Liver (tissue), 9 donors: Measurements from ENCODE around the gene HSP90AA1. TPM values are rescaled to one million over a fixed set of nuclear protein-coding genes. Genes with fewer than 3 reads are reported as not detected.

Experiments
- DNase-seq: peaks from one replicate; pipeline ENCODE4 v3.0.0-alpha.2; 2017; ENCODE audit warnings: low spot score
- H3K27ac ChIP-seq, 2 donors: one replicate each; pipeline ENCODE4 v1.7.0; 2013; ENCODE audit warnings: inconsistent platforms in 2 of 2, low read length in 2 of 2, control low read depth in 1 of 2, low read depth in 1 of 2, mild to moderate bottlenecking in 1 of 2
- H3K27me3 ChIP-seq, 4 donors: one replicate each; pipeline versions ENCODE4 v1.6.1 to v1.7.0; 2013; ENCODE audit warnings: low read length in 3 of 4, inconsistent platforms in 1 of 4, mild to moderate bottlenecking in 1 of 4, moderate library complexity in 1 of 4; ENCODE audit not compliant: control insufficient read depth in 4 of 4, insufficient read depth in 4 of 4
- H3K36me3 ChIP-seq, 4 donors: one replicate each; pipeline versions ENCODE4 v1.6.1 to v1.7.0; 2013; ENCODE audit warnings: low read length in 3 of 4, mild to moderate bottlenecking in 3 of 4, low read depth in 1 of 4, moderate library complexity in 1 of 4; ENCODE audit not compliant: control insufficient read depth in 4 of 4, insufficient read depth in 3 of 4
- H3K4me1 ChIP-seq, 4 donors: one replicate each; pipeline versions ENCODE4 v1.6.1 to v1.7.0; 2013; ENCODE audit warnings: low read length in 3 of 4, mild to moderate bottlenecking in 3 of 4, moderate library complexity in 1 of 4; ENCODE audit not compliant: control insufficient read depth in 4 of 4, insufficient read depth in 4 of 4
- H3K4me3 ChIP-seq, 3 donors: one replicate each; pipeline versions ENCODE4 v1.6.1 to v1.7.0; 2013; ENCODE audit warnings: low read length in 3 of 3, control low read depth in 1 of 3, low read depth in 1 of 3, mild to moderate bottlenecking in 1 of 3
- H3K9ac ChIP-seq, 2 donors: one replicate each; pipeline ENCODE4 v1.7.0; 2013; ENCODE audit warnings: low read length in 2 of 2, mild to moderate bottlenecking in 2 of 2, moderate library complexity in 2 of 2, control low read depth in 1 of 2, low read depth in 1 of 2
- H3K9me3 ChIP-seq, 4 donors: one replicate each; pipeline versions ENCODE4 v1.6.1 to v1.7.0; 2013; ENCODE audit warnings: low read length in 3 of 4; ENCODE audit not compliant: control insufficient read depth in 4 of 4
- FOXA2 ChIP-seq: IDR thresholded peaks from 2 replicates; pipeline ENCODE4 v1.6.1; 2016; ENCODE audit warnings: antibody characterized with exemption
- GABPA ChIP-seq, 2 donors: IDR thresholded peaks in 1 of 2; conservative IDR thresholded peaks in 1 of 2; 2 replicates each; pipeline ENCODE4 v1.6.1; 2016; ENCODE audit warnings: antibody characterized with exemption in 2 of 2, mild to moderate bottlenecking in 1 of 2, moderate library complexity in 1 of 2
- HNF4A ChIP-seq, 2 donors: conservative IDR thresholded peaks; 2 replicates each; pipeline ENCODE4 v1.6.1; 2016; ENCODE audit warnings: antibody characterized with exemption in 2 of 2, mild to moderate bottlenecking in 2 of 2
- HNF4G ChIP-seq: IDR thresholded peaks from 2 replicates; pipeline ENCODE4 v1.6.1; 2016; ENCODE audit warnings: antibody characterized with exemption
- JUND ChIP-seq, 2 donors: IDR thresholded peaks; 2 replicates each; pipeline ENCODE4 v1.6.1; 2016; ENCODE audit warnings: antibody characterized with exemption in 2 of 2
- NR2F2 ChIP-seq: IDR thresholded peaks from 2 replicates; pipeline ENCODE4 v1.6.1; 2016; ENCODE audit warnings: antibody characterized with exemption
- RAD21 ChIP-seq, 2 donors: IDR thresholded peaks; 2 replicates each; pipeline ENCODE4 v1.6.1; 2016; ENCODE audit warnings: antibody characterized with exemption in 2 of 2, mild to moderate bottlenecking in 2 of 2
- RXRA ChIP-seq, 2 donors: IDR thresholded peaks; 2 replicates each; pipeline ENCODE4 v1.6.1; 2017 to 2018; ENCODE audit warnings: antibody characterized with exemption in 2 of 2, mild to moderate bottlenecking in 1 of 2
- SP1 ChIP-seq: IDR thresholded peaks from 2 replicates; pipeline ENCODE4 v1.6.1; 2018; ENCODE audit warnings: antibody characterized with exemption, mild to moderate bottlenecking
- TAF1 ChIP-seq: conservative IDR thresholded peaks from 2 replicates; pipeline ENCODE4 v1.6.1; 2016; ENCODE audit warnings: antibody characterized with exemption, mild to moderate bottlenecking
- WGBS: extraction: QIAGEN DNeasy Blood & Tissue Kit; methylation state at CpG from one replicate; pipeline ENCODE4 v1.1.7; 2013; 5-methylcytosine and 5-hydroxymethylcytosine counted together
- polyA plus RNA-seq, 2 donors: library from polyadenylated mRNA; stranded (reverse) in 1 of 2; unstranded in 1 of 2; fragments of 200-250 nt in 1 of 2; fragments of >200 nt in 1 of 2; fragmentation: Nextera tagmentation in 1 of 2; extraction: Ambion mirVana in 1 of 2; gene quantifications; one replicate each; pipeline versions ENCODE4 v1.2.1 to v1.2.3, GENCODE V29; 2013 to 2015
- total RNA-seq, 2 donors: library from RNA; depleted of rRNA; stranded (reverse); fragments of >200 nt; gene quantifications; one replicate each; pipeline ENCODE4 v1.2.3, GENCODE V29; 2014
- TF ChIP-seq, protein P1 (sequence below): IDR thresholded peaks from 2 replicates; pipeline ENCODE4 v1.6.1; 2016; ENCODE audit warnings: antibody characterized with exemption
- TF ChIP-seq, protein P2 (sequence below): IDR thresholded peaks from 2 replicates; pipeline ENCODE4 v1.6.1; 2016; ENCODE audit warnings: antibody characterized with exemption, mild to moderate bottlenecking
- TF ChIP-seq, protein P3 (sequence below): IDR thresholded peaks from 2 replicates; pipeline ENCODE4 v1.6.1; 2016; ENCODE audit warnings: antibody characterized with exemption
- TF ChIP-seq, protein P4 (sequence below): IDR thresholded peaks from 2 replicates; pipeline ENCODE4 v1.6.1; 2016; ENCODE audit warnings: antibody characterized with exemption
- donor health status: healthy.
- donor health status: healthy.
- donor health status: healthy.
- donor health status: healthy.
- donor health status: healthy.

The HSP90AA1 gene
- total and polyA plus RNA-seq, 4 donors: 174 to 386 (median 287) TPM

DNA sequence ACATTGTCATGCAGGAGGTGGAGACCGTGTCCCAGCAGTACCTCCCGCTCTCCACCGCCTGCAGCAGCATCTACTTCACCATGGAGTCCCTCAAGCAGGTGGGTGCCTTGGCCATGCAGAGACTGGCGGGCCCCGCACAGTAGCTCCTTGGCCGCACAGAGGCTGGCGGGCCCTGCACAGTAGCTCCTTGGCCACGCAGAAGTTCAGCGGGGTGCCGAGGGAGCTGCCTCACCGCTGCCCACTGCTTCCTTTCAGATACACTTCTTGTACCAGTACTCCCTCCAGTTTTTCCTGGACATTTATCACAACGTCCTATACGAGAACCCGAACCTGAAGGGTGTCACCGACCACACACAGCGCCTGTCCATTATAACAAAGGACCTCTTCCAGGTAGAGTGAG lies 47.7 kb downstream of the HSP90AA1 start:
- Histone ChIP-seq H3K27ac (no peak overlapping the region), H3K27me3 (no peaks in the 10 kb centered on the region), H3K9me3 (no peaks in the 10 kb centered on the region), H3K4me3 (no peak overlapping the region), H3K4me1 (no peaks in the 10 kb centered on the region), H3K36me3 (peaks cover 18 to 94% (median 80%) of the 10 kb centered on the region in 4 donors), H3K9ac (no peak overlapping the region)
- no peak for TF ChIP-seq JUND (IDR thresholded peaks at IDR 0.05)
- no peak for TF ChIP-seq HNF4G
- no peak for TF ChIP-seq GABPA (IDR thresholded peaks at IDR 0.05 in 1 of 2, conservative IDR thresholded peaks at IDR 0.05 in 1 of 2)
- no peak for TF ChIP-seq HNF4A (conservative IDR thresholded peaks at IDR 0.05)
- DNase-seq: no peak
- 96% methylated on average over 16 of the region's 16 CpGs for WGBS

DNA sequence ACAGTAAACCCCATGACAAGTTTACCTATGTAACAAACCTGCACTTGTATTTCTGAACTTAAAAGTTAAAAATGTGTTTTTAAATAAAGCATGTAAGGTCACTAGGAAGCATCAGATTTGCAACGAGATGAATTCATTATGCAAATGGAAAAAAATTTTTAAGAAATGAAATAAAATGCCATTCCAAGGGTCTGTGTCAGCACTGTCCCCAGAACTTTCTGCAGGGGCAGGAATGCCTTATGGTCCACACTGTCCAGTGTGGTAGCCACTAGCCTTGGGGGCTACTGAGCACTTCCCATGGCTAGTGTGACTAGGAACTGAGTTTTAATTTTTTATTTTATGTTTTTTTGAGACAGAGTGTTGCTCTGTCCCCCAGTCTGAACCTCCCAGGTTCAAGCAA lies 49.2 kb downstream of the HSP90AA1 start:
- H3K27me3 ChIP-seq: no peaks in the 10 kb centered on the region
- H3K4me1 ChIP-seq: no peaks in the 10 kb centered on the region
- H3K9ac ChIP-seq: no peak overlapping the region
- H3K27ac ChIP-seq: no peak overlapping the region
- DNase-seq: no peak
- no peak overlapping the region for H3K4me3 ChIP-seq
- peaks cover 19 to 96% (median 83%) of the 10 kb centered on the region in 4 donors for H3K36me3 ChIP-seq
- TF ChIP-seq HNF4A (conservative IDR thresholded peaks at IDR 0.05) (no peak), RXRA (IDR thresholded peaks at IDR 0.05) (no peak), HNF4G (no peak), GABPA (IDR thresholded peaks at IDR 0.05 in 1 of 2, conservative IDR thresholded peaks at IDR 0.05 in 1 of 2) (no peak), RAD21 (IDR thresholded peaks at IDR 0.05) (no peak), JUND (IDR thresholded peaks at IDR 0.05) (no peak), TAF1 (no peak), NR2F2 (no peak), SP1 (no peak), FOXA2 (no peak)
- TF ChIP-seq, protein P1, sequence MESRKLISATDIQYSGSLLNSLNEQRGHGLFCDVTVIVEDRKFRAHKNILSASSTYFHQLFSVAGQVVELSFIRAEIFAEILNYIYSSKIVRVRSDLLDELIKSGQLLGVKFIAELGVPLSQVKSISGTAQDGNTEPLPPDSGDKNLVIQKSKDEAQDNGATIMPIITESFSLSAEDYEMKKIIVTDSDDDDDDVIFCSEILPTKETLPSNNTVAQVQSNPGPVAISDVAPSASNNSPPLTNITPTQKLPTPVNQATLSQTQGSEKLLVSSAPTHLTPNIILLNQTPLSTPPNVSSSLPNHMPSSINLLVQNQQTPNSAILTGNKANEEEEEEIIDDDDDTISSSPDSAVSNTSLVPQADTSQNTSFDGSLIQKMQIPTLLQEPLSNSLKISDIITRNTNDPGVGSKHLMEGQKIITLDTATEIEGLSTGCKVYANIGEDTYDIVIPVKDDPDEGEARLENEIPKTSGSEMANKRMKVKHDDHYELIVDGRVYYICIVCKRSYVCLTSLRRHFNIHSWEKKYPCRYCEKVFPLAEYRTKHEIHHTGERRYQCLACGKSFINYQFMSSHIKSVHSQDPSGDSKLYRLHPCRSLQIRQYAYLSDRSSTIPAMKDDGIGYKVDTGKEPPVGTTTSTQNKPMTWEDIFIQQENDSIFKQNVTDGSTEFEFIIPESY: no peak
- TF ChIP-seq, protein P2, sequence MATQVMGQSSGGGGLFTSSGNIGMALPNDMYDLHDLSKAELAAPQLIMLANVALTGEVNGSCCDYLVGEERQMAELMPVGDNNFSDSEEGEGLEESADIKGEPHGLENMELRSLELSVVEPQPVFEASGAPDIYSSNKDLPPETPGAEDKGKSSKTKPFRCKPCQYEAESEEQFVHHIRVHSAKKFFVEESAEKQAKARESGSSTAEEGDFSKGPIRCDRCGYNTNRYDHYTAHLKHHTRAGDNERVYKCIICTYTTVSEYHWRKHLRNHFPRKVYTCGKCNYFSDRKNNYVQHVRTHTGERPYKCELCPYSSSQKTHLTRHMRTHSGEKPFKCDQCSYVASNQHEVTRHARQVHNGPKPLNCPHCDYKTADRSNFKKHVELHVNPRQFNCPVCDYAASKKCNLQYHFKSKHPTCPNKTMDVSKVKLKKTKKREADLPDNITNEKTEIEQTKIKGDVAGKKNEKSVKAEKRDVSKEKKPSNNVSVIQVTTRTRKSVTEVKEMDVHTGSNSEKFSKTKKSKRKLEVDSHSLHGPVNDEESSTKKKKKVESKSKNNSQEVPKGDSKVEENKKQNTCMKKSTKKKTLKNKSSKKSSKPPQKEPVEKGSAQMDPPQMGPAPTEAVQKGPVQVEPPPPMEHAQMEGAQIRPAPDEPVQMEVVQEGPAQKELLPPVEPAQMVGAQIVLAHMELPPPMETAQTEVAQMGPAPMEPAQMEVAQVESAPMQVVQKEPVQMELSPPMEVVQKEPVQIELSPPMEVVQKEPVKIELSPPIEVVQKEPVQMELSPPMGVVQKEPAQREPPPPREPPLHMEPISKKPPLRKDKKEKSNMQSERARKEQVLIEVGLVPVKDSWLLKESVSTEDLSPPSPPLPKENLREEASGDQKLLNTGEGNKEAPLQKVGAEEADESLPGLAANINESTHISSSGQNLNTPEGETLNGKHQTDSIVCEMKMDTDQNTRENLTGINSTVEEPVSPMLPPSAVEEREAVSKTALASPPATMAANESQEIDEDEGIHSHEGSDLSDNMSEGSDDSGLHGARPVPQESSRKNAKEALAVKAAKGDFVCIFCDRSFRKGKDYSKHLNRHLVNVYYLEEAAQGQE: no peak
- TF ChIP-seq, protein P3, sequence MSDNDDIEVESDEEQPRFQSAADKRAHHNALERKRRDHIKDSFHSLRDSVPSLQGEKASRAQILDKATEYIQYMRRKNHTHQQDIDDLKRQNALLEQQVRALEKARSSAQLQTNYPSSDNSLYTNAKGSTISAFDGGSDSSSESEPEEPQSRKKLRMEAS: no peak
- WGBS: 70% methylated on average over 1 of the region's 1 CpG
- H3K9me3 ChIP-seq: no peaks in the 10 kb centered on the region

DNA sequence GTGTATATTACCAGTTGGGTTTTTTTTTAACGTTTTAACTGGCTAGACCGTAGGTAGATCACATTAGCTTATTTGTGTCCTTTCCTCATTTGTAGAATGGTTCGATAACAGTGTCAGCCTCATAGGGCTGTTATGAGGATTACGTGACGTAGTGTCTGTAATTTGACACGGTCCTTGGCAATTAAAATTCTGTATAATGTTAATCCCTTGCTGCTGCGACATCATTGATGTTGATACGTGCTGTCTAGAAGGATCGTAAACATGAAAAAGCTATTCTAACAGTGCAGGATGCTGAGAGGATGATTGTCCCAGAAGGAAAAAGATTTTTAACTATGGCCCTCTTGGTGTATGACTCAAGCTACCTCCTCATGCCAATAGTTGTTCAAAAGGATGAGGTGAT lies 50.9 kb downstream of the HSP90AA1 start:
- WGBS: 96% methylated on average over 9 of the region's 9 CpGs
- Histone ChIP-seq H3K27me3 (no peaks in the 10 kb centered on the region), H3K9ac (no peak overlapping the region), H3K4me1 (no peaks in the 10 kb centered on the region), H3K4me3 (no peak overlapping the region), H3K36me3 (peaks cover 21 to 93% (median 77%) of the 10 kb centered on the region in 4 donors), H3K9me3 (no peaks in the 10 kb centered on the region), H3K27ac (no peak overlapping the region)
- DNase-seq: no peak
- TF ChIP-seq, protein P4, sequence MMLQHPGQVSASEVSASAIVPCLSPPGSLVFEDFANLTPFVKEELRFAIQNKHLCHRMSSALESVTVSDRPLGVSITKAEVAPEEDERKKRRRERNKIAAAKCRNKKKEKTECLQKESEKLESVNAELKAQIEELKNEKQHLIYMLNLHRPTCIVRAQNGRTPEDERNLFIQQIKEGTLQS: no peak
- no peak for TF ChIP-seq RAD21 (IDR thresholded peaks at IDR 0.05)
- no peak for TF ChIP-seq TAF1
- TF ChIP-seq, protein P3: no peak
- TF ChIP-seq, protein P1: no peak
- TF ChIP-seq FOXA2: no peak
- TF ChIP-seq, protein P2: no peak
- no peak for TF ChIP-seq RXRA (IDR thresholded peaks at IDR 0.05)
- no peak for TF ChIP-seq HNF4G
- no peak for TF ChIP-seq GABPA (IDR thresholded peaks at IDR 0.05 in 1 of 2, conservative IDR thresholded peaks at IDR 0.05 in 1 of 2)
